Renal cortex interstitium (tissue), 11 donors: ENCODE measurements around the gene EDN2. TPM values are rescaled to one million over a fixed set of nuclear protein-coding genes. Genes with fewer than 3 reads are reported as not detected.

Experiments used
- DNase-seq, 11 donors: peaks; one replicate each; pipeline ENCODE4 v3.0.0-alpha.2; 2013; ENCODE audit warnings: low read depth in 9 of 11, low spot score in 4 of 11; ENCODE audit errors: extremely low read depth in 1 of 11
- polyA plus RNA-seq, 3 donors: library from polyadenylated mRNA; unstranded; fragments of 120-200 nt; gene quantifications; one replicate each; pipeline ENCODE4 v1.2.1, GENCODE V29; 2013; ENCODE audit not compliant: insufficient read length in 3 of 3

EDN2 gene
- polyA plus RNA-seq, 3 donors: 0.51 to 3.2 (median 1.0) TPM

DNA sequence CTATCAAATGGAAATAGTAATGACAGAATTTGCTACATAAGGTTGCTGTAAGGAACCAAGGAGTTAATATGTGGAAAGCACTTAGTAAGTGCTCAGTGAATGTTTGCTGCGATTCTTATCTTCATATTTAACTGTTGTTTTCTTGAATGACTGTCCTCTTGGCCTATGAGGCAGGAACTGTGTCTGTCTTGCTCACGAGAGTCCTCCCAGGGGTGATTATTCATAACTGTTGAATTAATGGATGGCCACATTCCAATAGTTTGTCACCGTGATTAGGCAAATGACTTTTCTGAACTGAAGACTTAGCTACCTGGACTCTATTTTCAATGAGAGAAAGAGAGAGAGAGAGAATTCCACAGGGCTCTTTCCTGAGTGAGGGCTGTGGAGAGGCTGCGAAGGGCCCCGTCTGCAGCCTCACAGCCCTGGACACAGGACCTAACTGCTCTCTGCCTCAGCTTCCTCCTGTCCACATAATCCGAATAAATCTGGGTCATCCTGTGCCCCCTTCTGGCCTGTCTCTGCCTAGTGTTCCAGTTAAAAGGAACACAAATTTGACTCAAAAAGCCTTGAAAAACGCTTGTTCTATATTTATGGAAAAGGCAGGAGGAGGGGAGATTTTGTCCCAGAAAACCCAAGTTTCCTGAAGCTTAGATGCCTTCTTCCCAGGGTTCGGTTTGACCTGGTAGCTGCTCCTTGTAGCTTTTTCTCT, 8.5 kb downstream of the EDN2 start:
- DNase-seq: no peak

DNA sequence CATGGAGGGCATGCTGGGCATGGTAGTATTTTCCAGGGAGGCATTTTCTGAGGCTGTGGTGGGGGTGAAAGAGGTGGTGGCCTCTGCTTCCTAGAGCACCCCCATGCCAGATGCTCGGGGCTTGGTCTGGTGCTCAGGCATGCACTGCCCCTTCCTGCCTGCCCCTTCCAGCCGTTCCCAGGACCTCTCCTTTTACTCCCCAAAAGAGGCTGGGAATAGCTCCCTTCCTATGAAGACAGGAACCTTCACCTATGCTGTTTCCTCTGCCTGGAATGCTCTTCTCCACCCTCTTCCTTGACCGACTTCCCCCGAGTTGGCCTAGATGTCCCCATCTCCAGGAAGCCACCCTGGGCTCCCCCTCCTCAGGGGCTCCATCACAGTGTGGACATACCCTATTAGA, 9.1 kb downstream of the EDN2 start:
- no peak for DNase-seq

DNA sequence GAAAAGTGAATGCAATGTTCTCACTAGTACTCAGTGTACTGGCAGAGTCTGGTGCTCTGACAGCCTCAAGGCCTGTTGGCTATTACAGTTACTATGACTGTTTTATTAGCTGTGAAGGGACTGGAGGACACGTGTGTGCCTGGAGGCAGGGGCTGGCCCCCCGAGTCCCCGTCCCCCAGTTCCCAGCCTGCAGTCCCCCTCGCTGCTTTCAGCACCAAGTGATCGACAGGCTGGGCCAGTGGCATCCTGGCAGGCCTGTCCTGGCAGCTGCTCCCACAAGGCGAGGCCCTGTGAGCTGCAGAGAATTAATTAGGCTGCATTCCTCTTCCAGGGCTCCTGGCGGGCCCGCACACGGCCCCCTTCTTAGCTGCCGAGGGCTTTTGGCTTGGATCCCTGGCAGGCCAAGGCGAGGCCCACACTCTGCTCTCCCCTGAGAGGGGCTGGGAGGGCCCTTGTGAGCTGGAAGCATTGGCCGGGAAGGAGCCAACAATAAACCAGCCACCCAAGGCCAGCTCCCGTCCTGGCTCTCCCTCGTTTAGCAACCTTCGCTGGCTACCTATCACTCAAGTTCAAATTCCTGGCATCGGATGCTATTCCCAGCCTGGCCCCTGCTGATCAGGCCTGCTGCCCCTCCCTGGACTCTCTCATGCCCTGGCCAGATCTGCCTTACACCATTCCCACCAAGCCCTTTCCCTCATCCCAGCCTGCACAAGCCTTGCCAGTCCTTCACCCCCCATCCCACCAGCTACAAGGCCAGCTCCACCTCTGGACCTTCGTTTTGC, 9.8 kb downstream of the EDN2 start:
- DNase-seq: no peak

DNA sequence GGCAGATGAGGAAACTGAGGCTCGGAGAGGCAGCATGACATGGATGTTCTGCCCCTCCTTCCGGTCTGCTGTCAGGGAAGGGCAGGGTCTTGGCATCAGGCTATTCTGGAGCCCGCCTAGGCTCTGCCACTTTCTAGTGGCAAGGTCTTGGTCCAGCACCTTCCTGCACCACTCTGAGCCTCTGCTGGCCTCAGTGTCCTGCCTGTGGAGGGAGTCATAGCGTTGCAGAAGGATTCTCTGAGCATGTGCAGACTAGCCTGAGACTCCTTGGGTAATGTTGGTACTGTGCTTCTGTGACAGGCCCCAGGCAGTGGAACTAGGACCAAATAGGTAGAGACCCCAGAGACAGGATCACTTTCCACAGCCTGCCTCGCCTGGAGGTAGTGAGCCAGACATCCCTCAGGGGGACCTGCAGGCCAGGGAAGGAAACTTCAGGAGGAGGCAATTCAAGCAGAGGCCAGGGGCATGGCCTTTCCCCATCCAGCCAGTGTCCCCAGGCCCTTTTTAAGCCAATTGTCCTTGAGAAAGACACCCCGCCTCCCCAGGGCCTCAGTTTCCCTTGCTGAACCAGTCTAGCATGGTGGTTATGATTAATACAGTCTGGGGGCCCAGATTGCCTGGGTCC, 10.6 kb downstream of the EDN2 start:
- no peak for DNase-seq

DNA sequence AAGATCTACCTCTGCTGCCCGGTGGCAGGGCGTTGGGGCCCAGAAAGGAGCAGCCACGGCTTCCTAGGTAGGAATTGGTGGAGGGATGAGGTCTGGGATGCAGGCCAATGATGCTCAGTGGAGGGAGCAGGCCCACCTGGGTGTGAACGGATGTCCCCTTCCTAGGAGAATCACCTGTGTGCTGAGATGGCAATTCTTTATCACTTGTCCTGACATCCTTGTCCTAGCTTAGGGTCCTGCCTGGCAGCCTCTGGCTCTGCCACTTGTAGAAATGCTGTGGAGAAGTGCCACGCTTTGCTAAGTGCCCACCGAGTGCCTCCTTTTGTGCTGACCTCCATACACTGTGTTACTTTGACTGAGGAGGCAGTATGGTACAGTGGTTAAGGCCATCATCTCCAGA, 12.8 kb downstream of the EDN2 start:
- no peak for DNase-seq

DNA sequence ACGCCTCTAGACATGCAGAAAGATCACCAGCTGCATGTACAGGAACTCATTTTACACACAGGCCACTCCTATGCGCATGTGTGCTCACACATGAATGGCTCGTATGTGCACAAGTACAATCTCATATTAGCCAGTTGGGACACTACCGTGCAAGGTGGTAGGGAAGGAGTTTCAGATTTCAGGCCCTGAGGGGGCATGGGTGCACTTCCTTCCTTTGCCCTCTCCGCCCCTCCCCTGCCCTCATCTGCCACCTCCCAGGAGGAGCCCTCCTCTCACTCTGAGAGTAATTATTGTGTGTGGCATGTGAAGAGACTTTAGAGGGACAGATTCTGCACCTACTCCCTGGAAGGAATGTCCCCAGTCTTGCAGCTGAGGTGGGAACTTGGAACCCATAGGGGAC, 14.8 kb downstream of the EDN2 start:
- no peak for DNase-seq

DNA sequence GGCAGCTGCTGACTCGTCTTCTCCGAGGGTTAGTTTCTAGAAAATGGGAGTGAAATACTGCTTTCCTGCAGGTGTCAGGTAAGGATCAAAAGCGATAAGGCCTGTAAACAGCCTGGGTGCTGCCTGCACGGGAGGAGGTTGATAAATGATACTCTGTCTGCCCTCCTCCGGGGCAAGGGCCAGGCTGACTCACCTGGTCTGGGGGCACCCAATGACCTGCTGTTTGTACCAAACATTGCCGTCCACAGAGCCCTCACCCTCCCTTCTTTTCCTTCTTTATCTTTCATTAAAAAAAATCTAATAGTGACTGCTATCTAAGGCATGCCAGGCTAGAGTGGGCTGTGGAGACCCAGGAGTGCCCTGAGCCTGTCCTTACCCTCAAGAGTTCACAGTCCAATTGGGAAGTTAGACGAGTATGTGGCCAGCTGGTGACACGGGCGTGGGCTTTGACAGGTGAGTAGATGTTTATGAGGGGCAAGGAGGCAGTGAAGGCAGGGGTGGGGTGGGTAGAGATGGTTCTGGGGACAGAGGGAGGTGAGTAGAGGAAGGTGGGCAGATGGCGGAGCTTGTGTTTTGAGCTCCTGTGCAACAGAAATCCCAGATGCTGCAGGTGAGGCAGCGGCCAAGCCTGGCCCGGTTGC, 16.2 kb downstream of the EDN2 start:
- DNase-seq: no peak

DNA sequence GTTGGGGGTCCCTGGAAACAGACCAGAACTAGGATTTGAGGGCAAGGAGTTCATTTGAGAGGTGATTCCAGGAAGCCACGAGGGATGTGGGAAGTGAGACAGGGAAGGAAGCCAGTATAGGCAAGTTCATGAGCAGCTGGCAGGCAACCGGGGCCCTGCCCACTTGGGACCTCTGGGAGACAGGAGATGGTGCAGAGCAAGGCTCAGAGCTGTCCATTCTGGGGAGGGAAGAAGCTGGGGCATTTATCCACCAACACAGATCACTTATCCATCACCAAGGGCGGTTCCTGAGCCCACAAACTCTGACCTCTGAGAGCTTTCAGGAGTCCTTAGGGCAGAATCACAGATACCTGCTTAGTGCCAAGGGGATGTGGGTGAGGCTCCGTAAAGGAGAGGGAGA, 16.8 kb downstream of the EDN2 start:
- no peak for DNase-seq

DNA sequence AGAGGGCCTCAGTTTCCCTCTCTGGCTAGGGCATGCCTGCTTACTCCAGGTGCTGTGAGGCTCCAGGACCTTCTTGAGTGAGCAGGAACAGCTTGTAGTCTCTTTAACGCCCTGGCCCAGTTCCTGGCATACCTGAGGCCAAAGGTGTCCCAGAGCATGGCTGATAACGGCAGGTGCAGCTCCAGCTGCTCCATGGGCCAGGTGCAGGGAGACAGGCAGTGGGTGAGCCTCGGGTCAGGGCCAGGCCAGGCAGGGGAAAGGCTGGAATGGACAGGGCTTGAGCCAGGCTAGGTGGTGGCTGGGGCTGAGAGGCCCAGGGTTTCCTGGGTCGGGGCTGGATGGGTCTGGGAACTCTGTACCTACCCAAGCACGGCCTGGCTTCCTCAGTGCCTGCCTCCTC, 18.3 kb downstream of the EDN2 start:
- no peak for DNase-seq

DNA sequence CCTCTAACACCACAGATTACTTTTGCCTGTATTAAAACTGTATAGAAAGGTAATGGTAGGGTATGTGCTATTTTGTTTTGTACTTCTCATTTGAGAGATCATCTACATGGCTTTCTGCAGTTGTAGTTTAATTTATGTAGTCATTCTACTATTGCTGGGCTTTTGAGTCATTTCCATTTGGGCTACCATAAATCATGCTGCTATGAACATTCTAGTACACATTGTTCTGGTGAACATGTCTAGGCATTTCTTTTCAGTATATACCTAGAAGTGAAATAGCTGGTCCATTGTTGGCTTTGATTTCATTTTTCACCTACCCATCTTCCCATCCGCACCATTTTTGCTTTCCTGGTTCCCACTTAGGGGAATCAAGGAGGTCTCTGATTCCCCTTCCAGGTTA, 18.7 kb downstream of the EDN2 start:
- DNase-seq: no peak

DNA sequence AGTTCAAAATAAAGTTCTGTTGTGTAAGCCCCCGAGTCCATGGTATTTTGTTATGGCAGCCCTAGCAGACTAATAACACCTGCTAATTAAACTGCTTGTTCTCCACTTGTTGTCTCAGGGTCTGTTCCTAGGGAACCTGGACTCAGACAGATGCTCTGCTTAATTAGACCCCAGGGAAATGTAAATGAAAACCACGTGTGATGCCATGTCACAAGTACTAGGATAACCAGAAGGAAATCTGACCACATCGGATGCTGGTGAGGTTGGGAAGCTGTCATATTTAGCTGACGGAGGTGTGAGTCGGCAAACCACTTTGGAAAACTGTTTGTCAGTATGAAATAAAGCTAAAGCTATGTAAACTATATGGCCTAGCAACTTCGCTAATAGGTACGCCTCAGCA, 19.6 kb downstream of the EDN2 start:
- no peak for DNase-seq

DNA sequence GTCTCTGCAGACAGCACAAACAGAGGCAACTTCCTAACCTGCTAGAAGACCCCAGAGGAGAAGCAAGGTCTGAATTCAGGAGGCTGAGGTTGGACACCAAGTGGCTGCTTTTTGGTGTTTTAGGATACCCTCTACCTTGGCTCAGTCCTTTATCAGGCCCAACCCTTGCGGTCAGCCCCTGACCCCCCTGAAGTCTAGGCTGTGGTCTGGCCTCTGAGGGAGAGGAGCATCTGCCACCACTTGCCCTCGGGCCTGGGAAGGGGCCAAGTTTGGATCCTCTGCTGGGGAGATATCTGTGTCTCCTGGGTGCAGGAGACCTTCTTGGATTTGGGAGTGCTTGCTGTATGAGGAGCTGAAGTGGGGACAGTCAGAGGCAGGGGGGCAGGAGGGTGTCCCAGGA, 21.0 kb downstream of the EDN2 start:
- DNase-seq: no peak

DNA sequence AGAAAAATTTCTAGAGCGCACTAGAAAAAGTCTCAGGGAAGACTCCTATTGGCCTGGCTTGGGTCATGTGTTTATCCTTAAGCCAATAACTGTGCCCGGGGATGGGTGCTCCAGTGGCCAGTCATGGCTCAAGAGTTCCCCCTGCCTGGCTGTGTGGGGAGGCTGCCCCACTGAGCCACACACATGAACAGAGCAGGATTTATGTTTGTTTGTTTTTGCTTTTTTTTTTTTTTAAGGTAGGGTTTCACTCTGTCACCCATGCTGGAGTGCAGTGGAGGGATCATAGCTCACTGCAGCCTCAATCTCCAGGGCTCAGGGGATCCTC, 21.8 kb downstream of the EDN2 start:
- no peak for DNase-seq

DNA sequence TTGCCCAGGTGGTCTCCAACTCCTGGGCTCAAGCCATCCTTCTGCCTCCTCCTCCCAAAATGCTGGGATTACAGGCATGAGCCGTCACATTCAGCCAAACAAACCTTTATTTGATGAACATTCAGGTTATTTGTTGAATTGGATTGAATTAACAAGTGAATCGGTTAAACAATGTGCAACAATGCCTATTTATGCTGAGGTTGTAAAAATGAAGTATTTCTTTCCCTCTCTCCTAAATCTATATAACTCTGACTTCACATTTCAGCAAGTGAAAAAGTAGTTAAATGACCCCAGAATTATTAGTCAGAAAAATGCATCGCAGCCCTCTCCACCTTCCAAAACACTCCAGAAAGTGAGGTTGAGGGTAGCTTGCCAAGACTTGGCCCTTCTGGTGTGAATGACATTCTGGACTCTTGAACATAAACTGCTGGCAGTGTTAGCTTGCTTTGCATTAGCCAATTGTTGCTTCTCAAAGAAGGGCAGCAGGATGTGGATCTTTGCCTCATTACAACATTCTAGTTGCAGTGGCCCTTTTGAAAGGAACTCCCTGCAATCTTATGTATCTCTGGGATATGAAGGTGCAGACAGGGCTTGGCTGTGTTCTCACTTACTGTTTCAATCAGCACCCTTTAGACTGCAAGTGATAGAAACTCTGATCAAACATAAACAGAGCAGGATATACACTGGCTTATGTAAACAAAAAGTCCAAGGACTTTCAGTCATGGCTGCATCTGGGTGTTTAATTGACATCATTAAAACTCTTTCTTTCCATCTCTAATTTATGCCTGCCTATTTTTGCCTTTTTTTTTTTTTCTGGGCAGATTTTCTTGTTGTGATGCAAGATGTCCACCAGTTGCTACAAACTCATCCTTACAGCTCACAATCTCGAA, 22.4 kb downstream of the EDN2 start:
- no peak for DNase-seq

DNA sequence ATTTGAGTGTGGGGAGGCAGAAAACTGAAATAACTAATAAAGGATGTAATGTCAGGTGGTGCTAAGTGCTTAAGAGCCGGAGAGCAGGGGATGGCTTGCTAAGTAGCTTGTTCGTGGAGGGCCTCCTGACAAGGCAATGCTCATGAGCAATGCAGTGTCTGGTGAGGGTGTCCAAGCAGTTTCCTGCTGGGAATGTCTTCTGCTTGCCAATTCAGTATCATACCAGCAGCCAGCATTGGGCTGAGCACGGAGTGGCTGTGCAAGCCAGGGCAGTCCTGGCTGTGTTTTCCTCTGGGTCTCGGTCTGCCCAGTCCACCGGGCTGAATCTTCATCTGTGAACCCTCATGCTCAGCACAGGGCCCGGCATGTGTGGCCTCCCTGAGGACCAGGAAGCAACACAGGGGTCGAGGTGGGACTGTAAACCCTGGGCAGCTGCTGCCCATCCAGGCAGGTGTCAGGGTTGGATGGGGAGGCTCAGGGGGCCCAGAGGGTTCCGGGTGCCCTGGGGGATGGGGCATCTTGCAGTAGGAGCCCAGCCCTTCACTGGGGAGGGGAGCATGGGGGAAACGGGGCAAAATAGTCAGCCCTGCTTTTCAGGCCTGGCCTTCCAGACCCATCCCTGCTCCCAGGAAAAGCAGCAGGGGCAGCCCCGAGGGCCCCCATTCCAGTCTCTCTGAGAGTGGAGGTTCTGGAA, 27.5 kb downstream of the EDN2 start:
- DNase-seq: no peak

DNA sequence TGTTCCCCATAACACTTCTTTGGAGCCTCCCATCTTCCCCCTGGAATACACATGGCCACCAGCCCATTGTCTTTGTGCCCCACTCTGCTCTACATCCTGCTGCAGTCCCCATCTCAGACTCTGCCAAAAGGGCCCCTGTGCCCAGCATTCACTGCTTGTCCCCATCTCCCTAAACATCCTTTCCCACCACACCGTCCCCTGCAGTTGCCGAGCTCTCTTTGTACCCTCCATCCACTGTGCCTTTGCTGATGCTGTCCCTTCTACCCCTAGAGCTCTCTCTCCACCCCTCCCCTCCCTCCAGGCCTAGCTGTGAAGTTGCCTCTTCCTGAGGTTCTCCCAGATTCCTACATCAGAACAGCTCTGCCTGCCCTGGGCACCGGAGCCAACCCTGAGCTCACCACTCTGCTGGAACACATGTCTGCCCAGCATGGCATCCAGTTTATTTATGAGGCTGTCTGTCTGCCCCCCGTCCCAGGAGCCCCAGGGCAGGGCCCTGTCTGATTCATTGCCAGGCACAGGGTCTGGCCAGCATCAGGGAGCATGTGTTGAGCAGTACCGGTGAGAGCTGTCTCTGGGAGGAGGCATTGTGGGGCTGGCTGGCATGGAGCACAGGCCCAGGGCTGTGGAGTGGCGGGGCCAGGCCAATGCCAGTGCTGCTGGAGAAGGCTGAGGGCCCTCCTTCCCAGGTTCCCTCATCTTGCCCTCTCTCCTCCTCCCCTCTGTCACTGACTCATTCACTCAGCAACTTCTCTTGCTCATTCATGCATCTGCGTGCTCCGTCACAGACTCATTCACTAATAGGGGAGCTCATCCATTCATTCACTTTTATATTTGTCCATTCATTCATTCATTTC, 28.8 kb downstream of the EDN2 start:
- DNase-seq: no peak

DNA sequence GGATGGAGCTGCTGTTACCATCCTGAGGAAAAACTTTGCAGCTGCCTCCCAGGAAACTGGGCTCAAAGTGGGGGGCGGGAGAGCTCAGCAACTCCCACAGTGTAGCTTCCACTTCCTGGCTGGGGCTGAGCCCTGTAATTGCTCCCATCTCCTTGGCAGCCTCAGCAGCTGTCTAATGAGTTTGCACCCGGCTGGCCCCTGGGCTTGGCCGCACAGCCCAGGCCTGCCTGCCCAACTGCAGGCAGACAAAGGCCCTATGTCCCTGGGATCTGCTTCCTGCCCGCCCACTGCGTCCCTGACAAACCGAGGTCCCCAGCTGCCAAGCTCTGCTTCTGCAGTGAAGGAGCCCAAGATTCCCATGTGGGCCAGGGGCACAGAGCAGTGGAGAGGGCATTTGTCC, 30.1 kb downstream of the EDN2 start:
- no peak for DNase-seq
